ENCODE data around the gene XXYLT1.

GRCh38 chr3:195036574-195036973, 234.4 kb downstream of the XXYLT1 start:
- TF ChIP-seq CTCF (IDR thresholded peaks at IDR 0.05) (no peak), KDM1A (IDR thresholded peaks at IDR 0.05; ENCODE audit: low read depth) (no peak), POLR2A (IDR thresholded peaks at IDR 0.05; ENCODE audit: low read length) (no peak), EP300 (IDR thresholded peaks at IDR 0.05) (no peak)

Data from A549 (cell line).